Measurements from ENCODE around the gene GNAZ. TPM values are rescaled to one million over a fixed set of nuclear protein-coding genes. Genes with fewer than 3 reads are reported as not detected.

Gene GNAZ
- total and polyA plus RNA-seq, 2 donors from 2014 or later = 3.7 to 5.7 TPM

DNA sequence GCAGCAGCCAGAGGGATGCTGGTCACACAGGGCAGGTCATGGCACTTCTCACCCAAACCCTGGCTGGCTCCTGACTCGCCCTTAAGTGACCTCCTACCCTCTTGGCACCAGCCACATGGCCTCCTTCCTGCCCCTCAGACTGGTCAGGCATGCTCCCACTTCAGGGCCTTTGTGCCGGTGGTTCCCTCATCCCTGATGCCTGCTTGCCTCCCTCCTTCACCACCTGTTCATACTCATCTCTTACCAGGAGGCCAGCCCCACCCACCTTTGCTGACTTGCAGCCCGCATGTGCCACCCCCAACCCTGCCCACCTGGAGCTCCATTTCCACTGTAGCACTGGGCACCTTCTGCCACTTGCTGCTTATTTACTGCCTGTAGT lies 20.1 kb downstream of the GNAZ start:
- Histone ChIP-seq H3K4me1 (ENCODE audit: control insufficient read depth in 2 of 3, insufficient read depth in 2 of 3, low read depth in 1 of 3, low read length in 3 of 3) (peaks cover 0 to 3% (median 0%) of the 10 kb centered on the region in 3 donors), H3K9ac (ENCODE audit: low read length in 3 of 3) (no peak overlapping the region), H3K27me3 (ENCODE audit: control insufficient read depth, insufficient read depth, low read length) (no peaks in the 10 kb centered on the region), H3K9me3 (ENCODE audit: control insufficient read depth in 2 of 3, insufficient read depth in 1 of 3, low read length in 3 of 3) (no peaks in the 10 kb centered on the region), H3K36me3 (ENCODE audit: control insufficient read depth in 2 of 3, insufficient read depth in 3 of 3, low read length in 3 of 3) (no peaks in the 10 kb centered on the region), H3K27ac (ENCODE audit: low read depth in 2 of 2, low read length in 2 of 2) (no peak overlapping the region), H3K4me3 (ENCODE audit: low read length in 3 of 3) (no peak overlapping the region)
- TF ChIP-seq, protein P1, sequence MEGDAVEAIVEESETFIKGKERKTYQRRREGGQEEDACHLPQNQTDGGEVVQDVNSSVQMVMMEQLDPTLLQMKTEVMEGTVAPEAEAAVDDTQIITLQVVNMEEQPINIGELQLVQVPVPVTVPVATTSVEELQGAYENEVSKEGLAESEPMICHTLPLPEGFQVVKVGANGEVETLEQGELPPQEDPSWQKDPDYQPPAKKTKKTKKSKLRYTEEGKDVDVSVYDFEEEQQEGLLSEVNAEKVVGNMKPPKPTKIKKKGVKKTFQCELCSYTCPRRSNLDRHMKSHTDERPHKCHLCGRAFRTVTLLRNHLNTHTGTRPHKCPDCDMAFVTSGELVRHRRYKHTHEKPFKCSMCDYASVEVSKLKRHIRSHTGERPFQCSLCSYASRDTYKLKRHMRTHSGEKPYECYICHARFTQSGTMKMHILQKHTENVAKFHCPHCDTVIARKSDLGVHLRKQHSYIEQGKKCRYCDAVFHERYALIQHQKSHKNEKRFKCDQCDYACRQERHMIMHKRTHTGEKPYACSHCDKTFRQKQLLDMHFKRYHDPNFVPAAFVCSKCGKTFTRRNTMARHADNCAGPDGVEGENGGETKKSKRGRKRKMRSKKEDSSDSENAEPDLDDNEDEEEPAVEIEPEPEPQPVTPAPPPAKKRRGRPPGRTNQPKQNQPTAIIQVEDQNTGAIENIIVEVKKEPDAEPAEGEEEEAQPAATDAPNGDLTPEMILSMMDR (IDR thresholded peaks at IDR 0.05; ENCODE audit: borderline replicate concordance, extremely low read depth, insufficient read depth) = no peak
- no peak for DNase-seq
- FAIRE-seq = no peak
- intact Hi-C loops (cut with DNase I) = no loop called here

DNA sequence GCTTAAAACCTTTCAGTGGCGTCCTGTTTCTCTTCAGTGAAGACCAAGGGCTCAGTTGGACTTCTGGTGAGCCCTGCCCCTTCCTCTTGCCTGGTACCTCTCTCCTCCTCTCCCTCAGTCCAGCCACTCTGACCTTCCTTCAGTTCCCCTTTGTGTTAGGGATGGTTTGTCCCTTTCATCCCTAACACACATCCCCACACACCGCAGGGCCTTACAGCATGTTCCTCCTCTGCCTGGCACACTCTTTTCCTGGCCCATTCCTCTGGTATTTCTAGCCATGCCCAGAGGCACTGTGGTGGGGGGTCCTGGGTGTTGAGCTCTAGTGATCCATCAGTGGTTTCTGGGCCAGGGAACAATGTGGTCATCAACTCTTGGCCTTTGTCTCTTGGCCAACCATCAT lies 21.4 kb downstream of the GNAZ start:
- H3K9ac ChIP-seq (ENCODE audit: low read length in 3 of 3) = no peak overlapping the region
- H3K4me1 ChIP-seq (ENCODE audit: control insufficient read depth in 2 of 3, insufficient read depth in 2 of 3, low read depth in 1 of 3, low read length in 3 of 3) = peaks cover 0 to 3% (median 0%) of the 10 kb centered on the region in 3 donors
- H3K27me3 ChIP-seq (ENCODE audit: control insufficient read depth, insufficient read depth, low read length) = no peaks in the 10 kb centered on the region
- H3K36me3 ChIP-seq (ENCODE audit: control insufficient read depth in 2 of 3, insufficient read depth in 3 of 3, low read length in 3 of 3) = no peaks in the 10 kb centered on the region
- no peak overlapping the region for H3K27ac ChIP-seq (ENCODE audit: low read depth in 2 of 2, low read length in 2 of 2)
- FAIRE-seq (no peak), DNase-seq (no peak)
- no peaks in the 10 kb centered on the region for H3K9me3 ChIP-seq (ENCODE audit: control insufficient read depth in 2 of 3, insufficient read depth in 1 of 3, low read length in 3 of 3)
- intact Hi-C loops (cut with DNase I) = no loop called here
- no peak overlapping the region for H3K4me3 ChIP-seq (ENCODE audit: low read length in 3 of 3)
- TF ChIP-seq, protein P1 (IDR thresholded peaks at IDR 0.05; ENCODE audit: borderline replicate concordance, extremely low read depth, insufficient read depth) = no peak

DNA sequence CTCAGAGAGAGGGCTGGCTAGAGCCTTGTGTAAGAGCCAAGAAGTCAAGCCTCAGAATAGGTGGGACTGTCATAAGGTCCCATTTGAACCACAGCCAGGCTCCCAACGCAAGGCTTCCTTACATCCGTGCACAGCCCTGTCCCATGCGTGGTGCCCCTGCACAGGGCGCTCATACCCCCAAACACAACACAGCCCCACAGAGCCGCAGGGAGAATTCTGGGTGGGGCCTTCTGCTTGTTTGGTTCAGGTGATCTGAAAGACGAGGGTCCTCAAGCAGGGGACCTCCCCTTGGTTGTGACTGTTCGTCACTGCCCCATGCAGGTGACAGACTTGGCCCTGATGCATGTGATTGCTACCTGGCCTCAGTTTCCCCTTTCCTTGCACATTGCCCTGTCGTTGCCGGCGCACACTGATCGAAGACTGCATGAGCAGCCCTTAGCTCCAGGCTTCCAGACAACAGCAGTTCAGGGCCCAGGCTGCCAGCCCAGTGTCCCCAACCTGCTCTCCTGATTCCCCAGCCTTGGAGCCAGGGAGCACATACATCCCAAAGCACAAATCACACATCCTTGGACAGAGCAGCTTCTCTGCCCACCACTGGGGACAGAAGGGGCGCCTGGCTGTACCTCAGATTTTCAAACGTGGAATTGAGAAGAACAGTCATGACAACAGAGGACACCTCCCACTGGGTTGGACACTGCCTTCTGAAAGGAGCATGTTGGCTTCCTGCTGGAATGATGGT lies 22.1 kb downstream of the GNAZ start:
- no peak overlapping the region for H3K9ac ChIP-seq (ENCODE audit: low read length in 3 of 3)
- no peak for DNase-seq
- H3K36me3 ChIP-seq (ENCODE audit: control insufficient read depth in 2 of 3, insufficient read depth in 3 of 3, low read length in 3 of 3) = no peaks in the 10 kb centered on the region
- H3K27me3 ChIP-seq (ENCODE audit: control insufficient read depth, insufficient read depth, low read length) = no peaks in the 10 kb centered on the region
- no peak for FAIRE-seq
- H3K4me1 ChIP-seq (ENCODE audit: control insufficient read depth in 2 of 3, insufficient read depth in 2 of 3, low read depth in 1 of 3, low read length in 3 of 3) = peaks cover 0 to 3% (median 0%) of the 10 kb centered on the region in 3 donors
- TF ChIP-seq, protein P1 (IDR thresholded peaks at IDR 0.05; ENCODE audit: borderline replicate concordance, extremely low read depth, insufficient read depth) = no peak
- no peaks in the 10 kb centered on the region for H3K9me3 ChIP-seq (ENCODE audit: control insufficient read depth in 2 of 3, insufficient read depth in 1 of 3, low read length in 3 of 3)
- H3K4me3 ChIP-seq (ENCODE audit: low read length in 3 of 3) = no peak overlapping the region
- intact Hi-C loops (cut with DNase I) = no loop called here
- no peak overlapping the region for H3K27ac ChIP-seq (ENCODE audit: low read depth in 2 of 2, low read length in 2 of 2)
